Measurements from ENCODE around the gene TMA7B.

TMA7B gene

GRCh38 chr22:39958949-39959639 is 1.1 kb upstream of the TMA7B start:
- Histone ChIP-seq H3K36me3 (ENCODE audit: insufficient read depth, low read depth, low read length) (no peaks in the 10 kb centered on the region), H3K4me3 (ENCODE audit: low read length) (no peak overlapping the region), H3K9ac (ENCODE audit: low read depth, low read length) (no peak overlapping the region), H3K27me3 (ENCODE audit: insufficient read depth, low read length) (peaks cover 9% of the 10 kb centered on the region), H3K9me3 (ENCODE audit: insufficient read depth, low read depth, low read length) (no peaks in the 10 kb centered on the region), H3K4me1 (ENCODE audit: insufficient read depth, low read length) (no peaks in the 10 kb centered on the region), H3K27ac (ENCODE audit: low read length) (no peak overlapping the region)

- H3K27me3 ChIP-seq (ENCODE audit: insufficient read depth, low read length): peaks cover 9% of the 10 kb centered on the region
These were observed 872 bp downstream of the TMA7B start for GRCh38 chr22:39960791-39961746.

GRCh38 chr22:39962071-39962470 is 1.9 kb downstream of the TMA7B start:
- H3K9ac ChIP-seq (ENCODE audit: low read depth, low read length): no peak overlapping the region
- no peak overlapping the region for H3K27ac ChIP-seq (ENCODE audit: low read length)

More at GRCh38 chr22:39960791-39961746, 872 bp downstream of the TMA7B start:
- Histone ChIP-seq H3K4me3 (ENCODE audit: low read length) (no peak overlapping the region), H3K9me3 (ENCODE audit: insufficient read depth, low read depth, low read length) (no peaks in the 10 kb centered on the region), H3K9ac (ENCODE audit: low read depth, low read length) (no peak overlapping the region), H3K4me1 (ENCODE audit: insufficient read depth, low read length) (no peaks in the 10 kb centered on the region), H3K36me3 (ENCODE audit: insufficient read depth, low read depth, low read length) (no peaks in the 10 kb centered on the region), H3K27ac (ENCODE audit: low read length) (no peak overlapping the region)

GRCh38 chr22:39965748-39966147 is 5.6 kb downstream of the TMA7B start:
- H3K27ac ChIP-seq (ENCODE audit: low read length): no peak overlapping the region
- H3K27me3 ChIP-seq (ENCODE audit: insufficient read depth, low read length): no peaks in the 10 kb centered on the region
- H3K9ac ChIP-seq (ENCODE audit: low read depth, low read length): no peak overlapping the region
- H3K4me3 ChIP-seq (ENCODE audit: low read length): no peak overlapping the region
- H3K36me3 ChIP-seq (ENCODE audit: insufficient read depth, low read depth, low read length): no peaks in the 10 kb centered on the region
- H3K4me1 ChIP-seq (ENCODE audit: insufficient read depth, low read length): no peaks in the 10 kb centered on the region
- H3K9me3 ChIP-seq (ENCODE audit: insufficient read depth, low read depth, low read length): no peaks in the 10 kb centered on the region

More at GRCh38 chr22:39962071-39962470, 1.9 kb downstream of the TMA7B start:
- H3K9me3 ChIP-seq (ENCODE audit: insufficient read depth, low read depth, low read length): no peaks in the 10 kb centered on the region
- no peak overlapping the region for H3K4me3 ChIP-seq (ENCODE audit: low read length)
- H3K4me1 ChIP-seq (ENCODE audit: insufficient read depth, low read length): no peaks in the 10 kb centered on the region
- H3K27me3 ChIP-seq (ENCODE audit: insufficient read depth, low read length): peaks cover 9% of the 10 kb centered on the region
- H3K36me3 ChIP-seq (ENCODE audit: insufficient read depth, low read depth, low read length): no peaks in the 10 kb centered on the region

GRCh38 chr22:39966470-39966869 is 6.3 kb downstream of the TMA7B start:
- H3K27me3 ChIP-seq (ENCODE audit: insufficient read depth, low read length): no peaks in the 10 kb centered on the region
- H3K9ac ChIP-seq (ENCODE audit: low read depth, low read length): no peak overlapping the region
- no peaks in the 10 kb centered on the region for H3K4me1 ChIP-seq (ENCODE audit: insufficient read depth, low read length)
- H3K4me3 ChIP-seq (ENCODE audit: low read length): no peak overlapping the region
- no peaks in the 10 kb centered on the region for H3K9me3 ChIP-seq (ENCODE audit: insufficient read depth, low read depth, low read length)
- H3K27ac ChIP-seq (ENCODE audit: low read length): no peak overlapping the region
- H3K36me3 ChIP-seq (ENCODE audit: insufficient read depth, low read depth, low read length): no peaks in the 10 kb centered on the region

GRCh38 chr22:39967103-39967829 is 7.1 kb downstream of the TMA7B start:
- Histone ChIP-seq H3K4me3 (ENCODE audit: low read length) (no peak overlapping the region), H3K9me3 (ENCODE audit: insufficient read depth, low read depth, low read length) (no peaks in the 10 kb centered on the region), H3K27me3 (ENCODE audit: insufficient read depth, low read length) (no peaks in the 10 kb centered on the region), H3K27ac (ENCODE audit: low read length) (no peak overlapping the region), H3K36me3 (ENCODE audit: insufficient read depth, low read depth, low read length) (no peaks in the 10 kb centered on the region), H3K9ac (ENCODE audit: low read depth, low read length) (no peak overlapping the region), H3K4me1 (ENCODE audit: insufficient read depth, low read length) (no peaks in the 10 kb centered on the region)

- H3K4me1 ChIP-seq (ENCODE audit: insufficient read depth, low read length): no peaks in the 10 kb centered on the region
- H3K36me3 ChIP-seq (ENCODE audit: insufficient read depth, low read depth, low read length): no peaks in the 10 kb centered on the region
- no peak overlapping the region for H3K27ac ChIP-seq (ENCODE audit: low read length)
- H3K9me3 ChIP-seq (ENCODE audit: insufficient read depth, low read depth, low read length): no peaks in the 10 kb centered on the region
- no peaks in the 10 kb centered on the region for H3K27me3 ChIP-seq (ENCODE audit: insufficient read depth, low read length)
- no peak overlapping the region for H3K9ac ChIP-seq (ENCODE audit: low read depth, low read length)
- H3K4me3 ChIP-seq (ENCODE audit: low read length): no peak overlapping the region
These were observed 8.1 kb downstream of the TMA7B start for GRCh38 chr22:39967996-39968972.

GRCh38 chr22:39970742-39971141 is 10.5 kb downstream of the TMA7B start:
- no peaks in the 10 kb centered on the region for H3K9me3 ChIP-seq (ENCODE audit: insufficient read depth, low read depth, low read length)
- H3K27ac ChIP-seq (ENCODE audit: low read length): no peak overlapping the region
- no peak overlapping the region for H3K4me3 ChIP-seq (ENCODE audit: low read length)
- no peaks in the 10 kb centered on the region for H3K4me1 ChIP-seq (ENCODE audit: insufficient read depth, low read length)
- H3K36me3 ChIP-seq (ENCODE audit: insufficient read depth, low read depth, low read length): no peaks in the 10 kb centered on the region
- no peak overlapping the region for H3K9ac ChIP-seq (ENCODE audit: low read depth, low read length)
- H3K27me3 ChIP-seq (ENCODE audit: insufficient read depth, low read length): peaks cover 2% of the 10 kb centered on the region; the same call in 1 of the 2 replicates

GRCh38 chr22:39972641-39973040 is 12.4 kb downstream of the TMA7B start:
- Histone ChIP-seq H3K27me3 (ENCODE audit: insufficient read depth, low read length) (peaks cover 12% of the 10 kb centered on the region; the same call in 1 of the 2 replicates), H3K36me3 (ENCODE audit: insufficient read depth, low read depth, low read length) (no peaks in the 10 kb centered on the region), H3K9ac (ENCODE audit: low read depth, low read length) (no peak overlapping the region), H3K4me3 (ENCODE audit: low read length) (no peak overlapping the region), H3K27ac (ENCODE audit: low read length) (no peak overlapping the region), H3K9me3 (ENCODE audit: insufficient read depth, low read depth, low read length) (no peaks in the 10 kb centered on the region), H3K4me1 (ENCODE audit: insufficient read depth, low read length) (no peaks in the 10 kb centered on the region)

GRCh38 chr22:39973656-39974055 is 13.5 kb downstream of the TMA7B start:
- Histone ChIP-seq H3K4me3 (ENCODE audit: low read length) (no peak overlapping the region), H3K9me3 (ENCODE audit: insufficient read depth, low read depth, low read length) (no peaks in the 10 kb centered on the region), H3K27ac (ENCODE audit: low read length) (no peak overlapping the region), H3K36me3 (ENCODE audit: insufficient read depth, low read depth, low read length) (no peaks in the 10 kb centered on the region), H3K9ac (ENCODE audit: low read depth, low read length) (no peak overlapping the region), H3K27me3 (ENCODE audit: insufficient read depth, low read length) (peaks cover 12% of the 10 kb centered on the region; the same call in 1 of the 2 replicates), H3K4me1 (ENCODE audit: insufficient read depth, low read length) (no peaks in the 10 kb centered on the region)

Data from iPS-20b (cell line).